ENCODE data around the gene FMO2.

FMO2 gene

DNA sequence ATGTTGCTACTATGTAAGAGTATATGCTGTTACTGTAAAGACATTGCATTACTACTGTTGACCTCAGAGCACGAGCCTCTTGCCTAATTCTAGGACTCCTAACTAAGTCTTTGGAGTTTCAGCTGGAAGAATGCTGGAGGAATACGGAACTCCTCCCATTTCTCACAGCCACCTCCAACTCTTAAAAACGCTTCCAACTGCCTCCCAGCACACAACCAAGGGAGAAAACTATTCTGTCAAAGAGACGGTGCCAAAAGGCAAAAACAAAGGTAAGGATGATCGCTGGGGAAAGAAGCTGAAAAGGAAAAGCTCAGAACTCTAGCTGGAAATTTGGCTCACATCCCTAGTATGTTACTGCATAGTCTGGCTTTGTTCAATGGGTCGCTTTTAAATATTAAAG is at the start of gene FMO2:
TSS of gene FMO2 (plus strand) at position 210 of the 400 bp plus-strand sequence. CDS start 414 bp downstream, outside the sequence.
- no peak for ATAC-seq

GRCh38 chr1:171137580-171137979 is 47.5 kb upstream of the FMO2 start:
- no peak for ATAC-seq

DNA sequence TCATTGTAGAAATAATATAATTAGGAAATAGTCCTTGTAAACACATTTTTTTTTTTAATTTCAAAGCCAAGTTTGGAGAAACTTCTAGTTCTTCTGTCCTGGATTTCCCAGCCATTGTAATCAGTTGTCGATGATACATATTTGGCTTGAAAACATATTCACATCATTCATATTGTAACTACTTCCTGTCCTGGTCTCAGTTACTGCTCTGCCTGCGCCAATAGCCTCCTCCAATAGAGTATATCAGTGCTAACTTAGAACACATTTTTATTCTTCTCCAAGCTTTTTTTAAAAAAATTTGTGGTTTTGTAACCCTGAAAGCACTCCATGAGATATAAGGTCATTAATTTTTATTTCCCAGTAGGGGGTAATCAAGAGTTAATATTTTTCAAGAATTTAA is 46.1 kb upstream of the FMO2 start:
- ATAC-seq, result no peak

- ATAC-seq, result no peak
These were observed 45.2 kb upstream of the FMO2 start for GRCh38 chr1:171139890-171140289.

GRCh38 chr1:171140401-171140800 is 44.7 kb upstream of the FMO2 start:
- no peak for ATAC-seq

DNA sequence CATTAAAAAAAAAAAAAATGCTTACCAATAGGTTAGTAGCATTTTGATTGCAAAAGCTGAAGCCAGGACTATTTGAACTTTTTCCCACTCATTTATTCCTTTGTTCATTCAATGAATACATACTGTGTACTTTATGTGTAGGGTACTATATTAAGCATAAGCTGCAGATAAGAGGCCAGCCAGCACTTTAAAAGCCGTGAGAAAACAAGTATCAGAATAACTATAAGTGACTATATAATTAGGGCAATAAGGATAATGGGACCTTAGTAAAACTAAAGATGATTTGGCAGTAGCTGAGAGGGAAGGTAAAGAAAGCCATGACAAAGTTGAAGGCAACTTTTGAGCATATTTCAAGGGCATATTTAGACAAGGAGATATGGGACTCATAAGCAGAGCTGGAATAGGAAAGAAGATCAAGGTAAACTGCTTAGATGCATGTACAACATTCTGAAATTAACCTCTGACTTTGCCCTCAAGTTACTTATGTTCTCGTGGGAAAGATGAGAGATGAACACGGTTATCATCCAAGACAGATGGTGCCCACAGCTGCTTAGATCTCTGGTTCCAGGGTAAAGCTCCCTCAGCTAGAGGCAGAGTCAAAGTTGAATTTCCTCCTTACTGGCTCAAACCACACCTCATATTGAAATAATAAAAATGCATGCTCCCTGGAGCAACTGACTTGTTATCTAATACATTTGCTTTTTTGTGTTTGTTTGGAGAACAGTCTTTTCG is 44.0 kb upstream of the FMO2 start:
- ATAC-seq, result no peak

DNA sequence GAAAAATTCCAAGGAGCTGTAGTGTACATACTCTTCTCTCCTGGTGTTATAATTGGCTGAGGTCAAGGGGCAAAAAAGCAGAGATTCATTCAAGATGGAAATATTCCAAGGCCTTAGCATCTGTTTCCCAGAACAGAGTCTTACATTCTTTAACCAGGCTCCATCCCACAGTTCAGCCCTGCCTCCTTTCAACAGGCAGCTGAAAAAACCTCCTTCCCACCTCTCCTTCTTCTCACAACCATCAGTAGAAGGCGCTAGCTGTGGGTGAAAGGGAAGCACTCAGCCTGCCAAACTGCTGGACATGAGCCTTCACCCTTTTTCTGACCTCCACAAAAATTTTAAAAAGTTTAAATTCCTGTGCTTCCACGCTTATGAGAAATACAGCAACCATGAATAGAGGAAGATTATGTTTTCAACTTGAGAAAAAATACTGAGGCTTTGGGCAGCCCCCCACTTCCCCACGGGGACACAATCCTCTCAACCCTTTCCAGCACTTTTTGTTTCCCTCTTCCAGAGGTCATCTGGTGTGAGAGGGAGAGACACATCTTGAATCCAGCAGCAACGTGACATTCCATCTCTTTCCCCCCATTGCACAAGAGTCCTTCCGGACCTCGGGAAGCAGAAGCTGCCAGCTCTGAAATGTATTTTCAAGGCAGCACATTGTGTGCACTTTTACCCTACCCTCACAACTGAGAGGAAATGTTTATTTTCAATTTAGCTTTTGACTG is 43.2 kb upstream of the FMO2 start:
- ATAC-seq, result no peak

DNA sequence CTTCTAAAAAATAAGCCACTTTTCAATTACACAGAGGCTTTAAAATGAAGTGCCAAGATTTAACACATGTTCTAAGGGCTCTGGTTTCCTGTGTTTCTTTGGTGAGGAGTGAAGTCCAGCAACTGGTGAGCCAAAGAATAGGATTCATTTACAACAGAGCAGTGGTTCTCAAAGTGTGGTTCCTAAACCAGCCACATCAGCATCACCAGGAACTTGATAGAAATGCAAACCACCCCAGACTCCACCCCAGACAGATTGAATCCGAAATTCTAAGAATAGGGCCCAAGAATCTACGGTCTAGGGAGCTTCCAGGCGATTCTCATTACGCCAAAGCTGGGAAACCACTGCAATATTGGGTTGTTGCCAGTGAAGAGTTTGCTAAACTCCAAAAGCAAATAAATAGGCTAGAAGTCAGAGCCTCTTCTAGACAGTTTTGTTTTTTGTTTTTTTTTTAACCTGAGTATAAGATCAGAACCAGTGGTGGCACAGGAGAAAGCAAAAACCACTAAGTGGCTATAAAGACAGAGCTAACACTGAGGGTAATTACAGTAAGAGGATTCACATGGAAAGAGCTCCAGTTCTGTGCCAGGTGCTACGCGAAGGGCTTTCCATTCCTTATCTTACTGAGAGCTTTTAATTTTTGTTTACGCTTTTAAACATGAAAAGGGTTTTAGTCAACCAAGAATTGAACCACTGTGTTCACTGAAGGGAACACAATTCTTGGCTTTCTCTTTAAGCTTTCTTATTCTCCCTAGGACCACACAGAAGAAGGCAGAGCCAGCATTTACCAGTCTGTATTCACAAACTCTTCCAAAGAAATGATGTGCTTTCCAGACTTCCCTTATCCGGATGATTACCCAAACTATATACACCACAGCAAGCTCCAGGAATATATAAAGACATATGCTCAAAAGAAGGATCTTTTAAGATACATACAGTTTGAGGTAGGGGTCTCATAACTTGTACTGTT is 42.4 kb upstream of the FMO2 start:
- no peak for ATAC-seq

DNA sequence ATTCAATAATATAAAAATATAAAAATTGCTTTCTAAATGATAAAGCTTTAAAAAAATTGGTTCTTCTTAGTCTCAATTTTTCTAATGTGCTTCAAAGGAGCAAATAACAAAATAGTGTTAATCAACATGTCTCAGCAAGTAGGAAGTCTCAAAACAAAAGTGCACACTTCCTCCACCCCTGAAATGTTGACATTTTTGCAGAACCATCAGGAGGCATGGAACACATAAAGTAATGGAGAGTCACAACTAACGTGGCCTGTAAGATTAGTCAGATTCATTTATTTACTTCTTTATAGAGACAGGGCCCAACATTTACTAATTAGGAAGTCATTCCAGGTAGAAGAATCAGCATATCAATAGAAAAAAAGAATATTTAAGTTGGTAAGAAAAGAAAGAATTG is 34.9 kb upstream of the FMO2 start:
- ATAC-seq, result no peak

- no peak for ATAC-seq
These were observed 32.6 kb upstream of the FMO2 start for GRCh38 chr1:171152549-171152948.

DNA sequence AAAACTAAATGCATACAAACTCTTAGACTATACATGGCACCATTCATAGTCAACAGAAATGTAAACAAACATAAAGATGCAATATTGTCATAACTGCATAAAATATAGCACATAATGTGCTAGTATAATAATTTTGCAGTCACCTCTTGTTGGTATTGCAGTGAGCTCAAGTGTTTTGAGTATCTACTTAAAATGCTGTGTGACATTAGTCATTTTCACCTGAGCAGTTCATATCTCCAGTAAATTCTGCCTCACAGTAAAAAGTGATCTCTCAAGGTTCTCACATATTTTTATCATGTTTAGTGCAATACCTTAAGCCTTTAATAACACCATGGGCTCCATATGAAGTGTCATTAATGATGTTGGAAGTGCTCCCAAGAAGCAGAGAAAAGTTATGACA is 29.6 kb upstream of the FMO2 start:
- ATAC-seq, result no peak

- ATAC-seq, result no peak
These were observed 27.0 kb upstream of the FMO2 start for GRCh38 chr1:171158096-171158495.

GRCh38 chr1:171158551-171158950 is 26.5 kb upstream of the FMO2 start:
- no peak for ATAC-seq

- ATAC-seq, result no peak
These were observed 26.0 kb upstream of the FMO2 start for GRCh38 chr1:171159148-171159547.

- no peak for ATAC-seq
These were observed 24.9 kb upstream of the FMO2 start for GRCh38 chr1:171160211-171160610.

- no peak for ATAC-seq
These were observed 24.3 kb upstream of the FMO2 start for GRCh38 chr1:171160639-171161354.

GRCh38 chr1:171161431-171161830 is 23.7 kb upstream of the FMO2 start:
- no peak for ATAC-seq

DNA sequence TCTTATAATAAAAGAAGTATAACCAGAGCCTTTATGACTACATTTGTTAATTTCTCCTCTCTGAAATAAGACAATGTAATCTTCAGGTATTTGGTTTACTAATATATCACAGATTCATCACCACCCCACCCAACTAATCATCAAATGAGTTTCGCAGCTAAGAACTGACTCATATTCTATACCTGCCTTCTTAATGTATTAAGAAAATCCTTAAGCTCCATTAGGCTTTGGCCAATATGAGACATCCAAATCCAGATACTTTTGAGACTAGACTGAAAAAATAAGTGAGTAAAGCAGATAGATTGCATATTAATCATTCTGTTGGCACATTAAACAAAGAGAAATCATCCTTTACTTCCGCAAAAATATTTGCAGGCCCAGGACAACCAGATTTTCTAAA is 18.7 kb upstream of the FMO2 start:
- ATAC-seq, result no peak

GRCh38 chr1:171167785-171168184 is 17.3 kb upstream of the FMO2 start:
- no peak for ATAC-seq

DNA sequence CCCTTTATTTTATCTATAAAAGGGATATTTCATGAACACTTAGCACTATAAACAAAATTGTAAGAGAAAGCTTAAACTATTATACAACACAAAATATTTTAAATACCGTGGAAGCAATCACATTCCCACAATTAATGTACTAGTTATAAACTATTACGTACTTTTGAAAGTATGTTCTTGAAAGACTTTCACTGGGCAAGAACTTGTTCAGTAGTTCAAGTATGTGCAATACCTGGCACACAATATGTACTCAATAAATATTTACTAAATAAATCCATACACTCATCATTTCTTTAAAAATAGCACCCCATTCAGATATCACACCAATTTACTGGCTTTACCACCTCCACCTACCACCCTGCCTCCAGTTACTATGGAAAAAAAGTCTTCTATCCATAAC is 12.6 kb upstream of the FMO2 start:
- ATAC-seq, result no peak

DNA sequence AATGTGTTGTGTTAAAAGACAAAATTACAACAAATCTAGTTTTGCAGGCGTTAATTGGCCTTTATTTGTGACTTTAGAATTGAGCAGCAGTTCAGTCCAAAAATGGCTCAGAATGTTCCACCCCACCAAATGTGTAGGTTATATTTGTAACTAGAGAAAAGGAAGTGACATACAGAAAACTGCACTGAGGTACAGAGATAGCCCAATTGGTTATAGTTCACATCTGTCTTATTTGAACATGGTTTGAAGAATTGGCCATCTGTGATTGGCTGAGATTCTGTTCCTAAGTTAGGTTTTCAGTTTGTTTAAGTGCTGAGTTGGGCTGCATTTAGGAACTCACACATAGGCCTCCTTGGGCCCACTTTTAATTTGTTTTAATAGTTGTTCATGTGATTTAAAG is 12.0 kb upstream of the FMO2 start:
- ATAC-seq, result no peak

- ATAC-seq, result no peak
These were observed 10.4 kb upstream of the FMO2 start for GRCh38 chr1:171174560-171175294.

Measured in activated CD4-positive, CD25-positive, alpha-beta regulatory T cell treated with anti-CD3 and anti-CD28 coated beads, Interleukin-2, amount 50 U/mL, for 24 hours (primary cell).